NCI-H2227 (cell line): Measurements from ENCODE around the gene WDR4.
A peak's percentile ranks its signal among the peaks of the same experiment; 100 is the strongest.
"Not testable (repeated sequence)": the region's sequence is repeated elsewhere in the genome, so short reads cannot be mapped to it uniquely, and the experiment has no call there.

Experiments used
- DNase-seq: peaks from one replicate; lab custom pipeline; 2025; ENCODE audit not compliant: unreplicated experiment; lab: John Stamatoyannopoulos, UW

WDR4 gene

GRCh38 chr21:42880352-42880751, 1.0 kb upstream of the WDR4 start:
- DNase-seq, result no peak

- DNase-seq, result no peak
These were observed 704 bp downstream of the WDR4 start for GRCh38 chr21:42878678-42878992.

GRCh38 chr21:42875811-42876210, 3.5 kb downstream of the WDR4 start:
- DNase-seq, result not testable (repeated sequence)

GRCh38 chr21:42873096-42873495, 6.2 kb downstream of the WDR4 start:
- no peak for DNase-seq

GRCh38 chr21:42868196-42868595, 11.1 kb downstream of the WDR4 start:
- no peak for DNase-seq

- DNase-seq, result no peak
These were observed 13.6 kb downstream of the WDR4 start for GRCh38 chr21:42865776-42866160.

GRCh38 chr21:42864815-42865775, 14.2 kb downstream of the WDR4 start:
- peak; percentile 76 for DNase-seq

GRCh38 chr21:42864286-42864685, 15.1 kb downstream of the WDR4 start:
- DNase-seq, result no peak

GRCh38 chr21:42863504-42863870, 15.9 kb downstream of the WDR4 start:
- no peak for DNase-seq

GRCh38 chr21:42862774-42863503, 16.4 kb downstream of the WDR4 start:
- DNase-seq, result no peak

- DNase-seq, result no peak
These were observed 17.4 kb downstream of the WDR4 start for GRCh38 chr21:42861848-42862400.

- DNase-seq, result no peak
These were observed 18.0 kb downstream of the WDR4 start for GRCh38 chr21:42861311-42861847.

GRCh38 chr21:42860345-42860744, 19.0 kb downstream of the WDR4 start:
- no peak for DNase-seq

- DNase-seq, result no peak
These were observed 19.5 kb downstream of the WDR4 start for GRCh38 chr21:42859891-42860230.

GRCh38 chr21:42858957-42859890, 20.1 kb downstream of the WDR4 start:
- DNase-seq, result no peak

GRCh38 chr21:42858185-42858847, 21.0 kb downstream of the WDR4 start:
- DNase-seq, result no peak

- DNase-seq, result no peak
These were observed 22.1 kb downstream of the WDR4 start for GRCh38 chr21:42857216-42857615.

GRCh38 chr21:42855937-42856335, 23.4 kb downstream of the WDR4 start:
- no peak for DNase-seq

- no peak for DNase-seq
These were observed 24.0 kb downstream of the WDR4 start for GRCh38 chr21:42855171-42855936.
